Stimulated activated naive CD8-positive, alpha-beta T cell treated with anti-CD3 and anti-CD28 coated beads, Interleukin-15, amount 100 ng/mL, for 72 hours (primary cell): ENCODE measurements around the gene NLGN2.

Experiments
- ATAC-seq: fragments of 150-1000 bp; cut with Tn5 transposase; 2 replicates; pipeline ENCODE4 v1.10.0; 2021; ENCODE audit warnings: mild to moderate bottlenecking, moderate library complexity
- DNase-seq, 2 donors: peaks; one replicate each; pipeline ENCODE4 v3.0.0; 2021 to 2022
- H3K27ac Mint-ChIP-seq, 2 donors: one replicate each; pipeline ENCODE4 v1.8.0; 2022; ENCODE audit warnings: mild to moderate bottlenecking in 2 of 2, mixed read lengths in 2 of 2, moderate library complexity in 2 of 2
- H3K27me3 Mint-ChIP-seq: one replicate; pipeline ENCODE4 v1.8.0; 2022; ENCODE audit warnings: mixed read lengths
- H3K4me1 Mint-ChIP-seq: one replicate; pipeline ENCODE4 v1.8.0; 2022; ENCODE audit warnings: mild to moderate bottlenecking, mixed read lengths
- H3K4me3 Mint-ChIP-seq, 2 donors: one replicate each; pipeline ENCODE4 v1.8.0; 2022; ENCODE audit warnings: mild to moderate bottlenecking in 2 of 2, mixed read lengths in 2 of 2, moderate library complexity in 1 of 2
- H3K9me3 Mint-ChIP-seq, 2 donors: one replicate each; pipeline ENCODE4 v1.8.0; 2022; ENCODE audit warnings: mixed read lengths in 2 of 2

The NLGN2 gene

GRCh38 chr17:7403977-7404736 lies 3.5 kb upstream of the NLGN2 start, which contains the start of gene TMEM256:
TSS of gene TMEM256 (minus strand) at chr17:7404097. CDS start at chr17:7404084, 13 bp downstream.
- Mint-ChIP-seq H3K4me1 (peaks cover 31% of the 10 kb centered on the region), H3K9me3 (no peaks in the 10 kb centered on the region), H3K4me3 (peak within 1 kb of the TSS; percentile 89 to 99), H3K27ac (peak within 1 kb of the TSS; percentile 94 to 97), H3K27me3 (peaks cover 10% of the 10 kb centered on the region)
- peak; percentile 94 for ATAC-seq
- DNase-seq, result peak; percentile 91 to 96

GRCh38 chr17:7404737-7405349 lies 2.8 kb upstream of the NLGN2 start:
- DNase-seq (no peak), ATAC-seq (peak; percentile 50)
- H3K9me3 Mint-ChIP-seq, result no peaks in the 10 kb centered on the region

GRCh38 chr17:7405350-7406234 lies 2.1 kb upstream of the NLGN2 start:
- Mint-ChIP-seq H3K9me3 (no peaks in the 10 kb centered on the region), H3K27me3 (peaks cover 10% of the 10 kb centered on the region), H3K4me3 (peak overlapping the region; percentile 89 to 99), H3K27ac (peak overlapping the region in 1 of 2 donors; percentile 80), H3K4me1 (peaks cover 33% of the 10 kb centered on the region)
- DNase-seq, result no peak
- ATAC-seq, result no peak

More at GRCh38 chr17:7404737-7405349, 2.8 kb upstream of the NLGN2 start:
- Mint-ChIP-seq H3K27me3 (peaks cover 10% of the 10 kb centered on the region), H3K4me1 (peaks cover 33% of the 10 kb centered on the region), H3K27ac (peak overlapping the region; percentile 94 to 97), H3K4me3 (peak overlapping the region; percentile 89 to 99)

DNA sequence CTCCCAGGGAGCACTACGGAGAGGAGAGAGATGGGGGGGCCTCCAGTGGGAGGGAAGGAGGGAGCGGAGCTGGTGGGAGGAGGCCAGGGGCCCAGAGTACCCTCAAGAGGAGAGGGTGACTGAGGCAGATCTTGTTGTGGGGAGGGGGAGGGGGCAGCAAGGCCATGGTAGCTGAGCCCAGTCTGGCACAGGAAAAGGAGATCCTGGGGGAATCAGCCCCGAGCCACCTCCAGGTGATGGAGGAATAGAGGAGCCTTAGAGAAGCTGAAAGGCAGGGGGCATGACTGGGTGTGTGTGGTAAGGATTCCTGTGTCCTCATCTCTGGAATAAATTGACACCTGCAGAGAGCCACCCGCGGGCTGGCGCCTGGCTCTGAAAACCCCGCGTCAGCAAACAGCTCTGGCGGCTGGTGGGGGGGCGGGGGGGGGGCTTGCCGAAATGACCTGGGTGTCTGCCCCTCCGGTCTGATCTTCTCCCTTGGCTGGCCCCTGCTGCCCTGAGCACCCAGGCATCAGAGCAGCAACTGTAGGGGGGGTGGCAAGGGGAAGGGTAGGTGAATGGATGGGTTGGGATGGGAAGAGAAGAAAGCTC lies 1.3 kb upstream of the NLGN2 start:
- Mint-ChIP-seq H3K27ac (peak overlapping the region in 1 of 2 donors; percentile 70), H3K4me1 (peaks cover 33% of the 10 kb centered on the region), H3K27me3 (peaks cover 10% of the 10 kb centered on the region), H3K9me3 (no peaks in the 10 kb centered on the region), H3K4me3 (peak overlapping the region; percentile 68 to 78)
- ATAC-seq (no peak), DNase-seq (no peak)

DNA sequence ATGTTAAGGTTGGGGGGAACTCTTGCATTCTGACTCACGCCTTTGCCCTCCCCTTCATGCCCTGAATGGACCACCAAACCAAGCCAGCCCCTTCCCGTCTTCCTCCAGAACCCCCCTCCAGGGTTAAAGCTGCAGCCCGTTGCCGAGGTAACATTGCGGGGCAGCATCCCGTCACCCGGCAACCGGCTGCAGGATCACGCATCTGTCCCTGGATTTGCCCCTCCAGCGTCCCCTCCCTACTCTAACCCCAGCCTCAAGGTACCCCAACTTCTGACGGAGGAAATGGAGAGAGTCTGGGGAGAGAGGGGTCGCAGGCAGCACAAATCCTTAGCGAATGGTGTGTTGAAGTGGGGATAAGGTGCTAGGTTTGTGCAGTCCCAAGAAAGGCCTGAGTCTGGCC lies 563 bp upstream of the NLGN2 start:
- H3K27ac Mint-ChIP-seq, result no peak overlapping the region
- H3K4me1 Mint-ChIP-seq, result peaks cover 33% of the 10 kb centered on the region
- H3K27me3 Mint-ChIP-seq, result peaks cover 10% of the 10 kb centered on the region
- no peaks in the 10 kb centered on the region for H3K9me3 Mint-ChIP-seq
- no peak overlapping the region for H3K4me3 Mint-ChIP-seq
- ATAC-seq, result no peak
- DNase-seq, result no peak

DNA sequence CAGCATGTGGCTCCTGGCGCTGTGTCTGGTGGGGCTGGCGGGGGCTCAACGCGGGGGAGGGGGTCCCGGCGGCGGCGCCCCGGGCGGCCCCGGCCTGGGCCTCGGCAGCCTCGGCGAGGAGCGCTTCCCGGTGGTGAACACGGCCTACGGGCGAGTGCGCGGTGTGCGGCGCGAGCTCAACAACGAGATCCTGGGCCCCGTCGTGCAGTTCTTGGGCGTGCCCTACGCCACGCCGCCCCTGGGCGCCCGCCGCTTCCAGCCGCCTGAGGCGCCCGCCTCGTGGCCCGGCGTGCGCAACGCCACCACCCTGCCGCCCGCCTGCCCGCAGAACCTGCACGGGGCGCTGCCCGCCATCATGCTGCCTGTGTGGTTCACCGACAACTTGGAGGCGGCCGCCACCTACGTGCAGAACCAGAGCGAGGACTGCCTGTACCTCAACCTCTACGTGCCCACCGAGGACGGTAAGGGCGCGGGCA lies 645 bp downstream of the NLGN2 start:
- Mint-ChIP-seq H3K4me3 (no peak overlapping the region), H3K27me3 (peaks cover 10% of the 10 kb centered on the region), H3K9me3 (no peaks in the 10 kb centered on the region), H3K27ac (no peak overlapping the region), H3K4me1 (peaks cover 26% of the 10 kb centered on the region)
- ATAC-seq (peak; percentile 11), DNase-seq (peak; percentile 25 to 31)

DNA sequence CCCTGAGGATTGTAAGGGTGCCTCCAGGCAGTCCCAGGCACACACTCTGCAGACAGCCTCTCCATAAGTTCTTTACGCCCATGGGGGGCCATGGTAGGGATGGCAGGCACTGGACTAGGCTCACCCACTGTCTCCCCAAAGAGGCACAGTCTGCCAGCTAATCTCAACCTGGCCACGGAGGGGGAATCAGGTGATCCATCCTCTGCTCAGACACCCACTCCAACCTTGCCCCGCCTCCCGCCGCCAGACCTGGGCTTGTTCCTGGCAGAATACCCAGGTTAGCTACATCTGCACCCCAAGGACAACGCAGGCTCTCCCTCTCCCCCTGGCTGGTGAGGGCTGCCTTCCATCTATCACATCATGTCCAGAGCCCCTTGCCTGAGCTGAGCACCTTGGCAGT lies 1.2 kb downstream of the NLGN2 start:
- peaks cover 10% of the 10 kb centered on the region for H3K27me3 Mint-ChIP-seq
- ATAC-seq (no peak), DNase-seq (no peak)
- no peaks in the 10 kb centered on the region for H3K9me3 Mint-ChIP-seq
- H3K4me1 Mint-ChIP-seq, result peaks cover 25% of the 10 kb centered on the region
- H3K27ac Mint-ChIP-seq, result no peak overlapping the region
- peak overlapping the region; percentile 13 to 22 for H3K4me3 Mint-ChIP-seq

- Mint-ChIP-seq H3K27me3 (peaks cover 10% of the 10 kb centered on the region), H3K9me3 (no peaks in the 10 kb centered on the region), H3K4me1 (peaks cover 25% of the 10 kb centered on the region), H3K4me3 (no peak overlapping the region), H3K27ac (no peak overlapping the region)
- no peak for DNase-seq
- no peak for ATAC-seq
Measured at GRCh38 chr17:7409716-7410115, 2.1 kb downstream of the NLGN2 start.

DNA sequence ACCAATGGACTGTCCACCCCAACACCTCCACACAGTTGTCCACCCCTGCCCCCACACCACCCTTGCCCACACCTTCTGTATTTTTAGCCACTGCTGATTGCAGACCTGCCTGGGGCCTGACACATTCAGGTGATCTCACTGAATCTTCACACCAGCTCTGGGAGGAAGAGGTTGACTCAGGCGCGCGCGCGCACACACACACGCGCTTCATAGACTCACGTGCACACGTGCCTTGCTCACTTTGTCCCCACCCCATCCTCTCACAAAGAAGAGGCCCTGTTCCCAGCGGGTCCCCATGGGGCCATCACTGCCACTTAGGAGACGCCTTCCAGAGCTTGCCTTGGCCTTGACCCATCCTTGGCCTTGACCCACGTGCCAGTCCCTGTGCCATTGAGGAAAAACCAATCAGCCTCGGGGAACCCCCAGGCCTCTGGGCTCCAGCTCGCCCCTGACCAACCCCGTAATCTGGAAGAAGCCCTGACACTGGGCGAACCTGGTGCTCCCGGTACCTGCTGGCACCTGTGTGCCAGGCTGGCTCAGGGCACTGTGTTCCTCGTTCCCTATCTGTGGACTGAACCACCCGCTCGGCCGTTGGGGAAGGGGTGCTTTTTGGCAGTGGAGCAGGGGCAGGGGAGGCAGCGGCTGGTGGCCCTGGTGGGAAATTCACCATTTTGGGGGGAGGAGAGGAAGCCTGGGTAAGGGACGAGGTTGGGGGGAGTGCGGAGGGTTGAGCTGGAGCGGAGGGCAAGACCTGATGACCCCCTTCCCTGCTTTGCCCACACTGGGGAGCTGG lies 3.2 kb downstream of the NLGN2 start:
- Mint-ChIP-seq H3K27me3 (peaks cover 6% of the 10 kb centered on the region), H3K4me1 (peaks cover 16% of the 10 kb centered on the region), H3K4me3 (no peak overlapping the region), H3K9me3 (no peaks in the 10 kb centered on the region), H3K27ac (no peak overlapping the region)
- ATAC-seq (no peak), DNase-seq (no peak)

DNA sequence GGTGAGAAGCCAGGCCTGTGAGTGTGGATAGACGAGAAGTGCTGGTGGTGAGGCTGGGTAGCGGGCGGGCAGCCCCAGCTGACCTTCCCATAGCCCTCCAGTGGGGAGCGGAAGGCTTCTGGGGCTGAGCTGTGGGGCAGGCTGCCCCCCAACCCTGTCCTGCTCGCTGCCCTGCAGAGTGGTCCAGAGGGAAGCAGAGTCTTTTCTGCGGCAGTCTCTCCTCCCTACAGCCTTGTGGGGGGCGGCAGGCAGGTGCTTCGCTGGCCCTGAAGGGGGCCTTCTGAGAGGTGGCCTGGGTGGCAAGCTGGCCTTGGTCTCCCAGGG lies 3.7 kb downstream of the NLGN2 start:
- H3K9me3 Mint-ChIP-seq, result no peaks in the 10 kb centered on the region
- peaks cover 11% of the 10 kb centered on the region for H3K4me1 Mint-ChIP-seq
- no peak overlapping the region for H3K4me3 Mint-ChIP-seq
- DNase-seq, result no peak
- H3K27ac Mint-ChIP-seq, result no peak overlapping the region
- H3K27me3 Mint-ChIP-seq, result no peaks in the 10 kb centered on the region
- no peak for ATAC-seq

- H3K27ac Mint-ChIP-seq, result no peak overlapping the region
- DNase-seq (no peak), ATAC-seq (no peak)
- H3K4me3 Mint-ChIP-seq, result no peak overlapping the region
- H3K9me3 Mint-ChIP-seq, result no peaks in the 10 kb centered on the region
- H3K4me1 Mint-ChIP-seq, result peaks cover 5% of the 10 kb centered on the region
- H3K27me3 Mint-ChIP-seq, result no peaks in the 10 kb centered on the region
Measured at GRCh38 chr17:7413346-7413985, 5.8 kb downstream of the NLGN2 start.

- DNase-seq (no peak), ATAC-seq (no peak)
- no peak overlapping the region for H3K4me3 Mint-ChIP-seq
- no peaks in the 10 kb centered on the region for H3K27me3 Mint-ChIP-seq
- H3K4me1 Mint-ChIP-seq, result no peaks in the 10 kb centered on the region
- H3K27ac Mint-ChIP-seq, result no peak overlapping the region
- H3K9me3 Mint-ChIP-seq, result no peaks in the 10 kb centered on the region
Measured at GRCh38 chr17:7414837-7415236, 7.2 kb downstream of the NLGN2 start.

GRCh38 chr17:7415784-7416183 lies 8.1 kb downstream of the NLGN2 start:
- no peak overlapping the region for H3K27ac Mint-ChIP-seq
- ATAC-seq (no peak), DNase-seq (no peak)
- no peaks in the 10 kb centered on the region for H3K4me1 Mint-ChIP-seq
- H3K9me3 Mint-ChIP-seq, result no peaks in the 10 kb centered on the region
- H3K27me3 Mint-ChIP-seq, result no peaks in the 10 kb centered on the region
- H3K4me3 Mint-ChIP-seq, result no peak overlapping the region

GRCh38 chr17:7416323-7416722 lies 8.7 kb downstream of the NLGN2 start:
- H3K4me1 Mint-ChIP-seq, result no peaks in the 10 kb centered on the region
- no peak overlapping the region for H3K4me3 Mint-ChIP-seq
- H3K27ac Mint-ChIP-seq, result no peak overlapping the region
- no peaks in the 10 kb centered on the region for H3K9me3 Mint-ChIP-seq
- no peak for DNase-seq
- no peak for ATAC-seq
- H3K27me3 Mint-ChIP-seq, result no peaks in the 10 kb centered on the region
